Hepatocyte (in vitro differentiated cells): ENCODE measurements around the gene TEX36. TPM values are rescaled to one million over a fixed set of nuclear protein-coding genes. Genes with fewer than 3 reads are reported as not detected.
A peak's percentile ranks its signal among the peaks of the same experiment; 100 is the strongest.
"Not testable (repeated sequence)": the region's sequence is repeated elsewhere in the genome, so short reads cannot be mapped to it uniquely, and the experiment has no call there.

Experiments
- DNase-seq: peaks from one replicate; pipeline ENCODE4 v3.0.0-alpha.2; 2016; ENCODE audit warnings: low spot score
- H2AFZ ChIP-seq: fragments of 200-600 bp; sonication (generic); 2 replicates; pipeline ENCODE4 v1.6.0; 2016; ENCODE audit warnings: antibody characterized with exemption, mild to moderate bottlenecking
- H3K27ac ChIP-seq: fragments of 200-600 bp; sonication (generic); 2 replicates; pipeline ENCODE4 v1.5.1; 2016; ENCODE audit warnings: mild to moderate bottlenecking
- H3K27me3 ChIP-seq: fragments of 200-600 bp; sonication (generic); 2 replicates; pipeline ENCODE4 v1.6.1; 2016
- H3K36me3 ChIP-seq: fragments of 200-600 bp; sonication (generic); replicated peaks from 2 replicates; pipeline ENCODE4 v1.5.1; 2016; ENCODE audit warnings: low read depth; ENCODE audit not compliant: insufficient read depth
- H3K4me1 ChIP-seq: fragments of 200-600 bp; sonication (generic); 2 replicates; pipeline ENCODE4 v1.5.1; 2016; ENCODE audit warnings: mild to moderate bottlenecking, moderate library complexity; ENCODE audit not compliant: insufficient read depth
- H3K4me2 ChIP-seq: fragments of 200-600 bp; sonication (generic); 2 replicates; pipeline ENCODE4 v1.6.0; 2016
- H3K4me3 ChIP-seq: fragments of 200-600 bp; sonication (generic); 2 replicates; pipeline ENCODE4 v1.5.1; 2016; ENCODE audit warnings: mild to moderate bottlenecking
- H3K79me2 ChIP-seq: fragments of 200-600 bp; sonication (generic); 2 replicates; pipeline ENCODE4 v1.6.0; 2017; ENCODE audit warnings: mild to moderate bottlenecking
- H3K9me2 ChIP-seq: fragments of 200-600 bp; sonication (generic); replicated peaks from 2 replicates; pipeline ENCODE4 v1.6.0; 2017; ENCODE audit warnings: mild to moderate bottlenecking; ENCODE audit not compliant: insufficient read depth
- H3K9me3 ChIP-seq: fragments of 200-600 bp; sonication (generic); 2 replicates; pipeline ENCODE4 v1.5.1; 2016; ENCODE audit warnings: low read depth, mild to moderate bottlenecking
- H4K20me1 ChIP-seq: fragments of 200-600 bp; sonication (generic); 2 replicates; pipeline ENCODE4 v1.6.0; 2016; ENCODE audit warnings: mild to moderate bottlenecking; ENCODE audit not compliant: insufficient read depth, poor library complexity, severe bottlenecking
- EZH2 ChIP-seq: fragments of 200-600 bp; sonication (generic); IDR thresholded peaks from 2 replicates; pipeline ENCODE4 v1.6.1; 2016; ENCODE audit warnings: antibody characterized with exemption, mild to moderate bottlenecking, borderline replicate concordance
- EZH2phosphoT487 ChIP-seq: fragments of 200-600 bp; sonication (generic); IDR thresholded peaks from one replicate; pipeline ENCODE4 v1.6.1; 2018; ENCODE audit warnings: antibody characterized with exemption, mild to moderate bottlenecking, low read depth, moderate library complexity; ENCODE audit not compliant: unreplicated experiment, severe bottlenecking
- WGBS: methylation state at CpG from one replicate; pipeline ENCODE4 v1.1.6; 2016; ENCODE audit warnings: low lambda C conversion rate; ENCODE audit errors: missing lambda C conversion rate; 5-methylcytosine and 5-hydroxymethylcytosine counted together
- polyA plus RNA-seq: library from polyadenylated mRNA; unstranded; fragments of >200 nt; fragmentation: Nextera tagmentation; extraction: Ambion mirVana; gene quantifications from 2 replicates; pipeline ENCODE4 v1.2.1, GENCODE V29; 2016
- total RNA-seq: library from RNA; depleted of rRNA; stranded (reverse); fragments of >200 nt; gene quantifications from 2 replicates; pipeline ENCODE4 v1.2.3, GENCODE V29; 2014
- TF ChIP-seq, protein P1 (sequence below): fragments of 200-600 bp; sonication (generic); IDR thresholded peaks from 2 replicates; pipeline ENCODE4 v1.5.1; 2016; ENCODE audit warnings: antibody characterized with exemption, mild to moderate bottlenecking; ENCODE audit not compliant: poor library complexity

Gene TEX36
- total and polyA plus RNA-seq, 2 experiments from 2014 or later = not detected

DNA sequence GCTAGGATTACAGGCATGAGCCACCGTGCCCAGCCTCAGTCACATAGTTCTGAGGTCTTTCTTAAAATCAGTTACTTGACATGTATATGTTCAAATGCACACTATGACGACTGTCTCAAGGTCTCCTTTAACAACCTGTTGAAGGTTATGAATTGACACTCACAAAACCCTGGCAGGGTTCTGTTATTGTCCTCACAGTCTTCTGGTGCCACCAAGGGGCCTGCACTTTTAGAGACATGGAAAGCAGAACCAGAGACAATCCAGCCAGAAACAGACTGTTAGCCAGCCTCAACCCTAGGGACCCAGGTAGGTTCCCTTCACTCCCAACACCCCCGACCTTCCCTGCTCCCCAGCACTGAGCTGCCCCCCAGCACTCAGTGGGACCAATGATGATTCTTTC lies 26.4 kb downstream of the TEX36 start:
- Histone ChIP-seq H3K9me3 (no peaks in the 10 kb centered on the region), H3K4me2 (no peak overlapping the region), H2AFZ (no peak overlapping the region), H3K4me1 (no peaks in the 10 kb centered on the region), H3K79me2 (no peaks in the 10 kb centered on the region), H3K36me3 (no peaks in the 10 kb centered on the region), H3K27ac (no peak overlapping the region), H4K20me1 (no peaks in the 10 kb centered on the region), H3K4me3 (no peak overlapping the region), H3K27me3 (no peaks in the 10 kb centered on the region), H3K9me2 (no peaks in the 10 kb centered on the region)
- no peak for DNase-seq
- TF ChIP-seq EZH2 (no peak), EZH2phosphoT487 (no peak)
- TF ChIP-seq, protein P1, sequence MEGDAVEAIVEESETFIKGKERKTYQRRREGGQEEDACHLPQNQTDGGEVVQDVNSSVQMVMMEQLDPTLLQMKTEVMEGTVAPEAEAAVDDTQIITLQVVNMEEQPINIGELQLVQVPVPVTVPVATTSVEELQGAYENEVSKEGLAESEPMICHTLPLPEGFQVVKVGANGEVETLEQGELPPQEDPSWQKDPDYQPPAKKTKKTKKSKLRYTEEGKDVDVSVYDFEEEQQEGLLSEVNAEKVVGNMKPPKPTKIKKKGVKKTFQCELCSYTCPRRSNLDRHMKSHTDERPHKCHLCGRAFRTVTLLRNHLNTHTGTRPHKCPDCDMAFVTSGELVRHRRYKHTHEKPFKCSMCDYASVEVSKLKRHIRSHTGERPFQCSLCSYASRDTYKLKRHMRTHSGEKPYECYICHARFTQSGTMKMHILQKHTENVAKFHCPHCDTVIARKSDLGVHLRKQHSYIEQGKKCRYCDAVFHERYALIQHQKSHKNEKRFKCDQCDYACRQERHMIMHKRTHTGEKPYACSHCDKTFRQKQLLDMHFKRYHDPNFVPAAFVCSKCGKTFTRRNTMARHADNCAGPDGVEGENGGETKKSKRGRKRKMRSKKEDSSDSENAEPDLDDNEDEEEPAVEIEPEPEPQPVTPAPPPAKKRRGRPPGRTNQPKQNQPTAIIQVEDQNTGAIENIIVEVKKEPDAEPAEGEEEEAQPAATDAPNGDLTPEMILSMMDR = no peak
- WGBS = 82% methylated on average over 3 of the region's 3 CpGs

DNA sequence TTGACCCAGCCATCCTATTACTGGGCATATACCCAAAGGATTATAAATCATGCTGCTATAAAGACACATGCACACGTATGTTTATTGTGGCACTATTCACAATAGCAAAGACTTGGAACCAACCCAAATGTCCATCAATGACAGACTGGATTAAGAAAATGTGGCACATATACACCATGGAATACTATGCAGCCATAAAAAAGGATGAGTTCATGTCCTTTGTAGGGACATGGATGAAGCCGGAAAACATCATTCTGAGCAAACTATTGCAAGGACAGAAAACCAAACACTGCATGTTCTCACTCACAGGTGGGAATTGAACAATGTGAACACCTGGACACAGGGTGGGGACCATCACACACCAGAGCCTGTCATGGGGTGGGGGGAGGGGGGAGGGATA lies 29.9 kb downstream of the TEX36 start:
- H3K79me2 ChIP-seq, H3K9me3 ChIP-seq, H3K27me3 ChIP-seq, H3K4me2 ChIP-seq, H3K4me1 ChIP-seq, H3K36me3 ChIP-seq, H2AFZ ChIP-seq, DNase-seq, H3K4me3 ChIP-seq, H3K9me2 ChIP-seq, H3K27ac ChIP-seq, H4K20me1 ChIP-seq: not testable (repeated sequence)
- 95% methylated on average over 2 of the region's 2 CpGs for WGBS

DNA sequence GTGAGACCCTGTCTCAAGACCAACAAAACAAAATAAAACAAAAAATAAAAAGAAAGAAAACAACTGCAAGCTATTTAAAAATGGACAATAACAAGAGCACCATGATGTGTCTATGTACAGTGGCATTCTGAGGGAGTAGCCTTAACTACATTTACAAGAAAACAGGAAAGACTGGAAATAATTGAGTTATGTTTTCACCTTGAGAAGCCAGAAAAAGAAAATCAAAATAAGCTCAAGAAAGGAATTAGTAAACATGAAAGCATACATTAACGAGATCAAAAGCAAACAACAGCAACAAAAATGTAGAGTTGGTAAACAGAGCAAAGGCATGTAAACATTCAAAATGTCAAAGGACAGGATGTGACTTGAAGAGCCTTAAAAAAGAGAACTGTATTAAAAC lies 36.7 kb downstream of the TEX36 start:
- Histone ChIP-seq H3K4me2 (no peak overlapping the region), H3K79me2 (no peaks in the 10 kb centered on the region), H3K27me3 (no peaks in the 10 kb centered on the region), H3K36me3 (no peaks in the 10 kb centered on the region), H2AFZ (no peak overlapping the region), H3K4me3 (no peak overlapping the region), H3K4me1 (peaks cover 3% of the 10 kb centered on the region), H3K27ac (no peak overlapping the region), H3K9me3 (no peaks in the 10 kb centered on the region), H3K9me2 (no peaks in the 10 kb centered on the region), H4K20me1 (no peaks in the 10 kb centered on the region)
- 54% methylated on average over 1 of the region's 1 CpG for WGBS
- TF ChIP-seq, protein P1 = no peak
- TF ChIP-seq EZH2phosphoT487 = no peak
- DNase-seq = no peak

DNA sequence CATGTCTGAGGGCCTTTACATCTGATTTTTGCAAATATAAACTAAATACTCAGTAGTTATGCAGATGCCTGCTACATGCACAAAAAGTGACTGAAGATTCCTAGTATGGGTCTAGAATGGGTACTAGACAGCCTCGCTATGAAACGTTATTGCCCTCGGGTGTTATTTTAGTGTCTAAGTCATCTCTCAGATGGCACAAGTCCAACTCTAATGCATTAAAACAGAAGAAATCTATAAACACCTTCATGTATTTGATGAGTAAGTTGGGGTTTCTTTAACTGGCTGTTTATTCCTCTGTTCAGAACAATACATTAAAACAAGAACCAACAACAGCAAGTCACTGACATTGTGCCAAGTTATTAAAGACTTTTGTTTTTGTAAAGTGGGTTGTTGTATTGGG lies 41.6 kb downstream of the TEX36 start:
- Histone ChIP-seq H3K4me1 (peaks cover 3% of the 10 kb centered on the region), H4K20me1 (no peaks in the 10 kb centered on the region), H3K79me2 (no peaks in the 10 kb centered on the region), H3K36me3 (no peaks in the 10 kb centered on the region), H3K9me2 (no peaks in the 10 kb centered on the region), H3K9me3 (no peaks in the 10 kb centered on the region), H2AFZ (no peak overlapping the region), H3K4me2 (no peak overlapping the region), H3K27me3 (no peaks in the 10 kb centered on the region), H3K4me3 (no peak overlapping the region), H3K27ac (peak overlapping the region; percentile 31)
- TF ChIP-seq EZH2 = no peak
- 60% methylated on average over 3 of the region's 3 CpGs for WGBS
- no peak for DNase-seq

DNA sequence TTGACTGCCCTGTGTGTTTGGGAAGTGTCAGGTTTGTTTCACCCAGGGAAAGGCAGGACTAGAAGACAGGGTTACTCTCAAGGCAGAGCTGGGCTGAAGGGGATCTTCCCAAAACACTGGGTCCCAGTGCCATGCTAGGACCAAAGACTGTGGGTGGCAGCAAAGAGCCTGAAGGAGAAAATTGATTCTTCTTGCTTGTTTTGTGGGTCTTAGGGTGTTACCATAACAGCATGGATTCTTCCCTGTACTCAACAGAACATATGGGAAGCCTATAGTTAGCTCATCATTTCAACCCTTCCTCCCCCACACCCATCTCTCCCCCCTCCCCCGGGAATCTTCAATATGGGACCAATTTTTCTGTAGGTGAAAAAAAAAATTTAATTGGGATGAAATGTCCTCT lies 42.3 kb downstream of the TEX36 start:
- Histone ChIP-seq H3K4me3 (no peak overlapping the region), H3K79me2 (no peaks in the 10 kb centered on the region), H3K36me3 (no peaks in the 10 kb centered on the region), H3K4me1 (peaks cover 3% of the 10 kb centered on the region), H3K9me3 (no peaks in the 10 kb centered on the region), H3K27ac (peak overlapping the region; percentile 13), H3K27me3 (no peaks in the 10 kb centered on the region), H4K20me1 (no peaks in the 10 kb centered on the region), H3K9me2 (no peaks in the 10 kb centered on the region), H3K4me2 (no peak overlapping the region), H2AFZ (no peak overlapping the region)
- 87% methylated on average over 1 of the region's 1 CpG for WGBS
- TF ChIP-seq, protein P1 = no peak
- no peak for TF ChIP-seq EZH2
- TF ChIP-seq EZH2phosphoT487 = no peak
- DNase-seq = no peak
